Activated CD8-positive, alpha-beta memory T cell treated with anti-CD3 and anti-CD28 coated beads, Interleukin-2, amount 50 U/mL, for 24 hours (primary cell): ENCODE results near the gene PLA2G2C.
"Not testable (repeated sequence)": the region's sequence is repeated elsewhere in the genome, so short reads cannot be mapped to it uniquely, and the experiment has no call there.

Experiments used
- DNase-seq: peaks from one replicate; pipeline ENCODE4 v3.0.0-alpha.2; 2020; ENCODE audit errors: extremely low read depth

PLA2G2C gene

DNA sequence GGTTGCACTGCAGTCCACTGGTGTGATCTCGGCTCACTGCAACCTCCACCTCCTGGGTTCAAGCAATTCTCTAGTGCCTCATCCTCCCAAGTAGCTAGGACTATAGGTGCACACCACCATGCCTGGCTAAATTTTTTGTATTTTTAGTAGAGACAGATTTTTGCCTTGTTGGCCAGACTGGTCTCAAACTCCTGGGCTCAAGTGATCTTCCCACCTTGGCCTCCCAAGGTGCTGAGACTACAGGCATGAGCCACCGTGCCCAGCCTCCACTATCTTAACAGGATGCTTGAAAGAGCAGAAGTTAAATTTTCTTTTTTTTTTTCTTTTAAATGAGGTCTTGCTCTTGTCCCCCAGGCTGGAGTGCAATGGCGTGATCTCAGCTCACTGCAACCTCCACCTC lies 55.8 kb downstream of the PLA2G2C start:
- DNase-seq, result not testable (repeated sequence)

DNA sequence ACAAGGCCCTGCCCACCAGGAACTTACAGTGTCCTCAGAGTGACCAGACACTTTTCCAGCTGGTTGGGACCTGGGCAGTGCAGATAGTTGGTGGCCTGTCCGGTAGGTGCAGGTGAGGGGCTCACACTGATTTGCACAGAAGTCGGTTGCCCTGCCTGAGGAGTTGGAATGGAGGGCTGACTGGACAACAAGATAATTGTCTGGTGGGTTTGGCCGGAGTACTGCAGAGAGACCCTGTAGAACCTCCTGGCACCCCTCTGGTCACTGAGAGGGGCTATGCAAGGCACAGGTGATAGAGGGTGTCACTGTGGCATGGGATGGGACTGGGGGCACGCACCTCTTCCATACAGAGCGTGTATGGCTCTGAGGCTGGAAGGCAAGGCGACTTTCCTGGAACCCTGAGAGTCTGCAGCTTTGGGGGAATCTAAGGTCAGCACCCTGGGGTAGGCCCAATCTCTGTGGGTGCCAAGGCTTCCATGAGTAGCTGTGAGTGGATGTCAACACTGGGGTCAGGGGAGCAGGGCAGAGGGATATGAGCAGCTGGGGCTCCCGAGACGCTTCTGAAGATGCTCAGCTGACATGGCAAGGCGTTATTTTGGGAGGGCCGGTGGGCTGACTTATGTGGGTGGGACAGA lies 59.4 kb downstream of the PLA2G2C start:
- no peak for DNase-seq

DNA sequence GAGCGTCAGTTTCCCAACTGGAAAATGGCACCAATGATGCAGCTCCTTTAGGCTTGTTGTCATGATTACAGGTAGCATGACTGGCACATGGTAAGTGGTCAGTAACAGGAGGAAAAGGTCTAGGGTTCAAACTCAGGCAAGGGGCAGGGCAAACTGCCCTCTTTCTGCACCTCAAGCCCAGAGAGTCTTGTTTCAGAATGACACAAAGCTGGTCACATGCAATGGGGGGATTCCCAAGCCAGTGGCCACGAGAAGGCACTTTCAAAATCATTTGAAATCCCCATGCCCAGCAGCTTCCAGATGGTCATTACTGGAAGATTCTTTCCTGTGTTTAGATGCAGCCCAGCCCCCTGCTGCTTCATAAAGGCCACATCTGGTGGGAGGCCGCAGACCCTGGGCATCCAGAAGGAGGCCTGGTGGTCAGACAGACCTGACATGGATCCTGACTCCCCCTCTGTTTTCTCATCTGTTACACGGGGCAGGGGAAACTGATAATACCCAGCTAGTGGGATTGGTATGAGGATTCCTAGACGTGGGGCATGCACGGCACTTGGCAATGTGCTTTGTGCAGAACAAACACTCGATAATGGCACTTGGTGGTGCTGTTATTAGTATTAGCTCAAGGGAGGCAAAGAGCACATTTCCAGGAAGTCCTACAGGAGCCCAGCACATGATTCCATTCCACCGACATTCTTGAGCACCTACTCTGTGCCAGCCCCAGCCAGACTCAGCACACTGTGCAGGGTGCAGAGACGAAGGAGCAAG lies 60.1 kb downstream of the PLA2G2C start:
- no peak for DNase-seq

DNA sequence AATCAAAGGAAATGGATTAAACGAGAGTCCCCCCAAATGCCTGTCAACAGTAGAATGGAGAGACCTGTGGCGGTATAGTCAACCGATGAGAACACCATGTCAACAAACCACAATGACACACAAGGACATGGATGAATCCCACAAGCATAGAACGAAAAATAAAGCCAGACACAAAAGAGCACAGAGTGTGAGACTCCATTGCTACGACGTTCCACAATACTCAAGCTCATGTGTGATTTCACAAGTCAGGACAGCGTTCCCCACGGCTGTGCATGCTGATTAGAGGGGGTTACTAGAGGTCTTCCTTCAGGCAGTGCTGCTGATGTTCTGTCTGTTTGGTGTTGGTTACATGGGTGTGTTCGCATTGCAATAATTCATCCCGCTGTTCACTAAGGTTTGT lies 61.2 kb downstream of the PLA2G2C start:
- DNase-seq, result no peak

DNA sequence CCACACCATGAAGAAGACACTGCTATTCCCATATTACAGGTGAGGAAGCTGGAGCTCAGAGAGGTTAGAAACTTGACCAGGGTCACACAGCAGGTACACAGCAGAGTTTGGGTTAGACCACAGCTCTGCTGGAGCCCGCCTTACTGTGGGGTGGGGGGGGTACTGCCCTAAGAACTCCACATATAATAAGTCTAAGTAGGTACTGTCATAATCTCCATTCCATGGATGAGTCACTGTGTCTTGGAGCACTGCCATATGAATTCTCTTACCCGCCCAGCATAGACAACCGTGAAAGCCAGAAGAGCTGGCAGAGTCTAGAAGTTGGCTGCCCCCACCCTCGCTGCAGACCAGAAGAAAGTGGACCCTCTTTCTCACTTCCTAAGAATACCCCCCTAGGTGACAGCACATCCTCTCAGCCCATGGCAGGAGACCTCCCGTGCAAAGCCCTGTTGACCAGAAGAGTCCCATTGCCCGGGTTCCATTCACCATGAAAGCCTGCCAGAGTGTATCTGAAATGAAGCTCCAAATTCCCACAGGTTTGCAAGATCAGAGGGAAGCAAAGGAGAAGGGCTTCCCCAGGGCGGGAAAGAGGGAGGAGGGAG lies 61.8 kb downstream of the PLA2G2C start:
- no peak for DNase-seq

DNA sequence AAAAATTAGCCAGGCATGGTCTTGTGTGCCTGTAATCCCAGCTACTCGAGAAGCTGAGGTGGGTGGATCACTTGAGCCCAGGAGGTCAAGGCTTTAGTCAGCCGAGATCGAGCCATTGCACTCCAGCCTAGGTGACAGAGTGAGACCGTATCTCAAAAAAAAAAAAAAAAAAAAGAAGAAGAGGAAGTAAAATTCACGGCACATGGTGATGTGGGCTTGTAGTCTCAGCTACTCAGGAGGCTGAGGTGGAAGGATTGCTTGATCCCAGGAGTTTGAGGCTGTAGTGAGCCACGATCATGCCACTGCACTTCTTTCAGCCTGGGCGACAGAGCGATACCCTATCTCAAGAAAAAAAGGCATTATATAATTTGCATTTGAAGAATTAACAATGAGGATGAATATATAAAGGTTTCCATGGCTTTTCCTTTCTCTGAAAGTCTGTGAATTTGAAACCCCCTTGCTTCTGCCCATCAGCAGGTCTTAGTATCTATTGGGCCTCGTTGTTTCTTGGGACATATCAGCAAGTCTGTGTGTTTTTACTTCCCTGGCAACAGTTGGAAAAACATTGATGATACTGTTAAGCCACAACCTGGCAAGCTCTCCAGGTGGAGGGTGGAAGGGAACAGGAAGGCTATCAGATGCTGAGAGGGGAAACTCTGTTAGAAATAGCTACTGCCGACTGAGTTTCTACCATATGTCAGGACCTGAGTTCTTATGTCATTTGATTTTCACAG lies 62.4 kb downstream of the PLA2G2C start:
- no peak for DNase-seq

DNA sequence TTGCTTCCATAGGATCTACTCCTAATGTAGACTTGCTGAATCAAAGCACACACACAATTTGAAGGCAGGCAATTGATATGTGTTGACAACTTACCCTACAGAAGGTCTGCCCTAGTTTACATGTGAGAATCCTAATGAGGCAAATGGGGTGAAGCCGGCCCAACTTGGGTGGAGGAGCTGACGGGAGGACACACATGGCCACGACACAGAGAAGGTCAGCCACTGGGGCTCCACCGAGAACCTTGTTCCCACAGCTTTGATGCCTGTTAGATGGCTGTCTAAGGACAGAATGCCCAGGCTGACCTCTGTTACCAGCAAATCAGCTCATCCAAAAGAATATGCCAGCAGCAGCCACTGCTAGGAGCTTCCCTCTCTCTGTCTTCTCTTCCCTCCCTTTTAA lies 65.5 kb downstream of the PLA2G2C start:
- no peak for DNase-seq

DNA sequence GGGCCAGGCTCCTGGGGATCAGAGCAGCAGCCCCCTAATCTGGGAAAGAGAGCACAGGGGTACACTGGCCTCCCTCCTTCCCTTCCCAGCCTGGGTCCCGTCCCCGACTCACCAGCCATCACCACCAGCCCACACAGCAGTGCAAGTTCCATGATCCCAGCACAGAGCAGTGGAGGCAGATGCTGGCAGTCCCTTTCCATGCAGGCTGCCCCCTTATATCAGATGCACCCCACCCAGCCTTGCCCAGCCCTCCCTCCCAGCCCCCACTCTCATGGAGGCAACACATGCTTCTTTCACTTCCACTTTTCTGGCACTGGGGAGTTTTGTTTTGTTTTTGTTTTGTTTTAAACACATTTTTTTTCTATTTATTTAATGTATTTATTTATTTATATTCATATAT lies 67.0 kb downstream of the PLA2G2C start, which contains the start of gene PLA2G2D:
TSS of gene PLA2G2D (minus strand) at position 190 of the 400 bp plus-strand sequence. CDS start at position 152, 38 bp downstream.
- no peak for DNase-seq

DNA sequence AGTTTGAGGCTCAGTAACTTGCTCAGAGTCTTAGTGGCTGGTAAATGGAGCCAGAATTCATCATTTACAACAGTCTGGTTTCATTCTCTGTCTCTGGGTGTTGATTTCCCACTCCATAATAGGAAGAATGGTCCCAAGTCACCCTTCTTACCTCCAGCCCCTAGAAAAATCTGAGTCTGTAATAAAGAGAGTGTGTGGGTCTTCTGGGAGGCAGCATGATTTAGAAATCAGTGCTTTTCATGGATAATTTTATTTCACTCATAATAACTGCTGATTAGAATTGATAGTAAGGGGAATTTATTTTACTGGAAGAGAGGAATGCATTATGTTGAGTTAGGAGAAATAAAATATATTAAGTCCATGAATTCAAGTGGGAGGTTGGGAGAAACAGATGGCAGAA lies 69.1 kb downstream of the PLA2G2C start:
- no peak for DNase-seq

DNA sequence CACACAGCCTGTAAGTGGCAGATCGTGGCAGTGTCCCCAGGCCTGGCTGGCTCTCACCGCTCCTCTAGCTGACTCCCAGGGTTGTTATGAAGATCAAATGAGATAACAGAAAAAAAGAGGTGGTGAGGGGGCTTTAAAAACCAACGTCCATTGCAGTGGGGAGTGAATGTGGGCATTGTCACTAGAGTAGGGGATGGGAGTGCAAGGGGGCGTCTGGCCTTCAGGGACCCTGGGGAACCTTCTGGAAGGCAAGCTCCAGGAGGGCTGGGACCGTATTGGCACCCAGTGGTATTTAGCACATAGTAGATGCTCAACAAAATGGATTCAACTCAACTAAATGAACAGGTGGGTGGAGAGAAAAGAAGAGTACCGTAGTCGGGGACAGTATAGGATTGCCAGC lies 70.4 kb downstream of the PLA2G2C start:
- no peak for DNase-seq

DNA sequence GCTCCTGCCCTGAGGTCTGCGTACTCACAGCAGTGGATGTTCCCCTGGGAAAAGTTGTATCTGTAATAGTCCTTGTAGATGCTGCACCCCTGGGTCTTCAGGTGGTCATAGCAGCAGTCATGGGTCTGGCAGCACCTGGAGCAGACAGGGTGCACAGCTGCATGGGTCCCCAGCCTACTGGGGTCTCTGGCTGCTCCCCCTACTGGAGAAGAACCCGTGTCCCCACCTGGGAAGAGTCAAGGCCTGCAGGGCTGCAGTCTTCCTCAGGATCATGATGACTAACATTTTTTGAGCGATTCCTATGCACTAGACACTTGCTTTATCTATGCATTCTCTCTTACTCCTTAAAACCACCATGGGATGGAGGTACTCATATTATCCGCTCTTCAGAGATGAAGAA lies 70.8 kb downstream of the PLA2G2C start:
- no peak for DNase-seq

DNA sequence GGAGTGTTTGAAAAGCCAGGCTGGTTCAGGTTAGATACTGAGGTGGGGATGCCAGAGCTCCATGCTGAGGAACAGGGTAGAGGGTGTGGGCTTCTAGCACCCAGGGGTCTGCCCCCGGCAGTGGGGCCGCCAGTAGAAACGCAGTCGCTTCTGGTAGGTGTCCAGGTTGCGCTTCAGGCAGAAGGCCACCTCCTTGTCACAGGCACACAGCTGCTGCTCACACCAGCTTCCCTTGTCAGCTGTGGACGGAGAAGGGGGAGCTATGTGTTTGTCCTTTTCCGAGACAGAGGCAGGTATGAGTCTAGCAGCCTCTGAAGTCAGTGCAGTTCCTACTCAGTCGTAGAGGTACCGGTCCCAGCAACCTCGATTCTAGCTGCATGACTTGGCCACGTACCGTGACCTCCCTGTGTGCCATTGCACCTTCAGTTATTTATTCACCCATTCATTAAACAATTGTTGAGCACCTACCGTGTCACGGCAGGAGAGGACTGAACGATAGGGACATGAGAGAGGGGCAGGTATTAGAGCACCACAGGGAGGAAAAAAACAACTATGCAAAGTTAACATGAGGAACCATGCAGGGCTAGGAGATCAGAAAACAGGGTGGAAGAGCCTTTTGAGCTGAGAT lies 72.2 kb downstream of the PLA2G2C start:
- no peak for DNase-seq
